WTC11 (cell line): ENCODE results near the gene GABRP. TPM values are rescaled to one million over a fixed set of nuclear protein-coding genes. Genes with fewer than 3 reads are reported as not detected.
A peak's percentile ranks its signal among the peaks of the same experiment; 100 is the strongest.

Source experiments
- AFF4 ChIP-seq: sonication (generic); formaldehyde crosslinking; IDR thresholded peaks from 2 replicates; pipeline ENCODE4 v1.8.1; 2023; ENCODE audit warnings: mild to moderate bottlenecking, missing genetic modification reagents, borderline replicate concordance
- AR ChIP-seq: fragments of 250-450 bp; sonication (Bioruptor Pico); IDR thresholded peaks from 2 replicates; pipeline ENCODE4 v1.9.0; 2021; ENCODE audit warnings: mild to moderate bottlenecking
- ATF3 ChIP-seq: sonication (generic); formaldehyde crosslinking; conservative IDR thresholded peaks from 2 replicates; pipeline ENCODE4 v1.8.1; 2022; ENCODE audit warnings: mild to moderate bottlenecking, missing genetic modification reagents
- ATF6 ChIP-seq: sonication (generic); formaldehyde crosslinking; IDR thresholded peaks from 2 replicates; pipeline ENCODE4 v1.8.1; 2023; ENCODE audit warnings: mild to moderate bottlenecking, missing genetic modification reagents
- CBFB ChIP-seq: sonication (generic); formaldehyde crosslinking; IDR thresholded peaks from 2 replicates; pipeline ENCODE4 v1.8.1; 2022; ENCODE audit warnings: mild to moderate bottlenecking, low read depth, missing genetic modification reagents
- FOXP4 ChIP-seq: sonication (generic); formaldehyde crosslinking; IDR thresholded peaks from 2 replicates; pipeline ENCODE4 v1.8.0; 2022; ENCODE audit warnings: mild to moderate bottlenecking, missing genetic modification reagents
- GABPB1 ChIP-seq: sonication (generic); formaldehyde crosslinking; IDR thresholded peaks from 2 replicates; pipeline ENCODE4 v1.8.1; 2023; ENCODE audit warnings: mild to moderate bottlenecking, missing genetic modification reagents
- HMGXB4 ChIP-seq: sonication (generic); formaldehyde crosslinking; IDR thresholded peaks from 2 replicates; pipeline ENCODE4 v1.8.1; 2023; ENCODE audit warnings: mild to moderate bottlenecking, moderate library complexity, missing genetic modification reagents
- MXD4 ChIP-seq: fragments of 250-450 bp; sonication (Bioruptor Pico); IDR thresholded peaks from 2 replicates; pipeline ENCODE4 v1.8.0; 2021; ENCODE audit warnings: mild to moderate bottlenecking, moderate library complexity, borderline replicate concordance
- NR2C2 ChIP-seq: sonication (generic); formaldehyde crosslinking; IDR thresholded peaks from 2 replicates; pipeline ENCODE4 v1.8.0; 2022; ENCODE audit warnings: mild to moderate bottlenecking, missing genetic modification reagents
- PRDM15 ChIP-seq: sonication (generic); formaldehyde crosslinking; IDR thresholded peaks from 2 replicates; pipeline ENCODE4 v1.8.0; 2022; ENCODE audit warnings: missing genetic modification reagents
- PREB ChIP-seq: sonication (generic); formaldehyde crosslinking; IDR thresholded peaks from 2 replicates; pipeline ENCODE4 v1.8.1; 2022; ENCODE audit warnings: mild to moderate bottlenecking, missing genetic modification reagents, moderate library complexity, borderline replicate concordance
- SP1 ChIP-seq: sonication (generic); formaldehyde crosslinking; conservative IDR thresholded peaks from 2 replicates; pipeline ENCODE4 v1.8.1; 2022; ENCODE audit warnings: missing genetic modification reagents
- TCF7 ChIP-seq: sonication (generic); formaldehyde crosslinking; IDR thresholded peaks from 2 replicates; pipeline ENCODE4 v1.8.0; 2022; ENCODE audit warnings: mild to moderate bottlenecking, low read depth, missing genetic modification reagents, moderate library complexity
- TP53 ChIP-seq: sonication (generic); formaldehyde crosslinking; IDR thresholded peaks from 2 replicates; pipeline ENCODE4 v1.8.1; 2023; ENCODE audit warnings: mild to moderate bottlenecking, missing genetic modification reagents
- ZBTB43 ChIP-seq: sonication (generic); formaldehyde crosslinking; IDR thresholded peaks from 2 replicates; pipeline ENCODE4 v1.8.1; 2023; ENCODE audit warnings: mild to moderate bottlenecking, missing genetic modification reagents
- ZNF423 ChIP-seq: fragments of 250-450 bp; sonication (Bioruptor Pico); IDR thresholded peaks from 2 replicates; pipeline ENCODE4 v2.1.2; 2022; ENCODE audit warnings: mild to moderate bottlenecking, moderate library complexity
- total RNA-seq: library from RNA; stranded (reverse); gene quantifications from 3 replicates; pipeline ENCODE4 v1.2.3, GENCODE V29; 2021

The GABRP gene
- total RNA-seq, 1 experiment from 2014 or later: 4.8 TPM

- TF ChIP-seq AR (CRISPR knock-in tag): no peak
- TF ChIP-seq SP1: peak; percentile 67; the same call in 1 of the 2 replicates
- no peak for TF ChIP-seq NR2C2 (CRISPR knock-in tag)
- TF ChIP-seq PRDM15 (CRISPR knock-in tag): no peak
- no peak for TF ChIP-seq AFF4 (CRISPR knock-in tag)
- peak; percentile 28; the same call in 1 of the 2 replicates for TF ChIP-seq TCF7 (CRISPR knock-in tag)
- TF ChIP-seq MXD4 (CRISPR knock-in tag): no peak
- TF ChIP-seq TP53 (CRISPR knock-in tag): peak; percentile 23; the same call in 1 of the 2 replicates
- 0 out of 2 replicates have a peak, but pooled peaks have one; percentile 41 for TF ChIP-seq ZBTB43 (CRISPR knock-in tag)
- no peak for TF ChIP-seq CBFB (CRISPR knock-in tag)
- TF ChIP-seq PREB (CRISPR knock-in tag): no peak
- TF ChIP-seq ZNF423 (CRISPR knock-in tag): peak; percentile 30; the same call in 1 of the 2 replicates
- peak; percentile 88 for TF ChIP-seq HMGXB4 (CRISPR knock-in tag)
- TF ChIP-seq ATF3 (CRISPR knock-in tag): 0 out of 2 replicates have a peak, but pooled peaks have one; percentile 64
- no peak for TF ChIP-seq ATF6 (CRISPR knock-in tag)
- no peak for TF ChIP-seq GABPB1 (CRISPR knock-in tag)
- peak; percentile 61 for TF ChIP-seq FOXP4
Observed at GRCh38 chr5:170861917-170862766, 78.6 kb downstream of the GABRP start, which contains the start of gene RANBP17 (continued).
